22Rv1 (cell line): ENCODE data around the gene ZCCHC13.
"Not testable (repeated sequence)": the region's sequence is repeated elsewhere in the genome, so short reads cannot be mapped to it uniquely, and the experiment has no call there.

Experiments used
- CTCF ChIP-seq: fragments of 450-650 bp; IDR thresholded peaks from 2 replicates; pipeline ENCODE4 v1.5.1; 2017; ENCODE audit warnings: mild to moderate bottlenecking
- ZFX ChIP-seq: fragments of 450-650 bp; IDR thresholded peaks from 2 replicates; pipeline ENCODE4 v1.6.1; 2017; ENCODE audit warnings: antibody characterized with exemption, borderline replicate concordance

- not testable (repeated sequence) for TF ChIP-seq CTCF, ZFX
Measured at GRCh38 chrX:74342211-74342610, 38.2 kb downstream of the ZCCHC13 start.
